ENCODE measurements around the gene MYO19. TPM values are rescaled to one million over a fixed set of nuclear protein-coding genes. Genes with fewer than 3 reads are reported as not detected.
A peak's percentile ranks its signal among the peaks of the same experiment; 100 is the strongest.

Gene MYO19
- total and polyA plus RNA-seq, 9 of the 15 experiments (the other 6 are each of a cell fraction or from before 2014, with no cell fraction given), result 21.6 to 176 (median 129) TPM

GRCh38 chr17:36544307-36545076 is 9.8 kb upstream of the MYO19 start, which contains the start of gene GGNBP2 (continued):
- TF ChIP-seq ZNF584 (CRISPR knock-in tag; IDR thresholded peaks at IDR 0.05; ENCODE audit: low read depth) (no peak), ZNF75A (CRISPR knock-in tag; IDR thresholded peaks at IDR 0.05) (no peak), NR3C1 (CRISPR knock-in tag; IDR thresholded peaks at IDR 0.05) (no peak), KAT8 (IDR thresholded peaks at IDR 0.05; ENCODE audit: low read depth) (no peak), ZNF311 (CRISPR knock-in tag; IDR thresholded peaks at IDR 0.05) (no peak), SREBF2 (CRISPR knock-in tag; IDR thresholded peaks at IDR 0.05) (no peak), RBFOX2 (IDR thresholded peaks at IDR 0.05; ENCODE audit: low read depth, low read length) (peak; percentile 92), PHF8 (IDR thresholded peaks at IDR 0.05; ENCODE audit: borderline replicate concordance, low read length) (peak; percentile 96), CTCF (IDR thresholded peaks at IDR 0.05 in 2 of 3, conservative IDR thresholded peaks at IDR 0.05 in 1 of 3; ENCODE audit: insufficient read depth in 2 of 3, low read depth in 1 of 3, low read length in 3 of 3) (no peak), ZNF699 (CRISPR knock-in tag; IDR thresholded peaks at IDR 0.05; ENCODE audit: insufficient replicate concordance) (no peak), ZEB2 (IDR thresholded peaks at IDR 0.05) (no peak), PATZ1 (CRISPR knock-in tag; IDR thresholded peaks at IDR 0.05; ENCODE audit: borderline replicate concordance) (no peak), ZNF217 (CRISPR knock-in tag; IDR thresholded peaks at IDR 0.05) (no peak), ZBTB49 (CRISPR knock-in tag; IDR thresholded peaks at IDR 0.05; ENCODE audit: borderline replicate concordance) (no peak), PHF21A (IDR thresholded peaks at IDR 0.05; ENCODE audit: borderline replicate concordance, low read depth) (0 out of 2 replicates have a peak, but pooled peaks have one; percentile 7), THAP12 (CRISPR knock-in tag; IDR thresholded peaks at IDR 0.05) (no peak), TEAD1 (CRISPR knock-in tag; IDR thresholded peaks at IDR 0.05) (no peak)

Data from K562 (cell line).